ENCODE data around the gene LDLRAD3. TPM values are rescaled to one million over a fixed set of nuclear protein-coding genes. Genes with fewer than 3 reads are reported as not detected.

The LDLRAD3 gene
- total RNA-seq, 1 donor from 2014 or later = 28.5 TPM

DNA sequence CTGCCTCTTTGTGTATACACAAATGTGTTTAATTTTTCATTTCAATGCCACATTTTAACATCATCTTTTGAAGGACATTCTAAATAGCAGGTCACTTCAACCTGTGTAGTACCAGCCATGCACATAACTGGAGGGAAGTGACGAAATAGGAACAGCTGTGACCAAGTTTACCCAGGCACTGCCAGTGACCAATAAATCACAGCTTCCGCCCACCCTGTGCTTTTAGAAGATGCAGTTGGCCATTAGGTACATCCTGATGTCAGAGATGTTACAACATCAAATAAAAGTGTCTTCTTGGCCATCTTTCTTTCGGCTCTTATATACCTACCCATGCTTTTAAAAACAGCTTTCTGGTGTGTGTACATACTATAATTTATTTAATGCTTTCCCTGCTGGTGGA is 7.8 kb downstream of the LDLRAD3 start:
- Mint-ChIP-seq H3K36me3 (ENCODE audit: low read depth, unreplicated experiment) (peaks cover 4% of the 10 kb centered on the region), H3K27me3 (ENCODE audit: unreplicated experiment) (no peaks in the 10 kb centered on the region), H3K4me1 (ENCODE audit: unreplicated experiment) (peaks cover 36% of the 10 kb centered on the region), H3K27ac (ENCODE audit: unreplicated experiment) (no peak overlapping the region), H3K4me3 (ENCODE audit: unreplicated experiment) (no peak overlapping the region), H3K9me3 (ENCODE audit: unreplicated experiment) (no peaks in the 10 kb centered on the region)
- DNase-seq (ENCODE audit: low spot score) = no peak
- TF ChIP-seq, protein P1, sequence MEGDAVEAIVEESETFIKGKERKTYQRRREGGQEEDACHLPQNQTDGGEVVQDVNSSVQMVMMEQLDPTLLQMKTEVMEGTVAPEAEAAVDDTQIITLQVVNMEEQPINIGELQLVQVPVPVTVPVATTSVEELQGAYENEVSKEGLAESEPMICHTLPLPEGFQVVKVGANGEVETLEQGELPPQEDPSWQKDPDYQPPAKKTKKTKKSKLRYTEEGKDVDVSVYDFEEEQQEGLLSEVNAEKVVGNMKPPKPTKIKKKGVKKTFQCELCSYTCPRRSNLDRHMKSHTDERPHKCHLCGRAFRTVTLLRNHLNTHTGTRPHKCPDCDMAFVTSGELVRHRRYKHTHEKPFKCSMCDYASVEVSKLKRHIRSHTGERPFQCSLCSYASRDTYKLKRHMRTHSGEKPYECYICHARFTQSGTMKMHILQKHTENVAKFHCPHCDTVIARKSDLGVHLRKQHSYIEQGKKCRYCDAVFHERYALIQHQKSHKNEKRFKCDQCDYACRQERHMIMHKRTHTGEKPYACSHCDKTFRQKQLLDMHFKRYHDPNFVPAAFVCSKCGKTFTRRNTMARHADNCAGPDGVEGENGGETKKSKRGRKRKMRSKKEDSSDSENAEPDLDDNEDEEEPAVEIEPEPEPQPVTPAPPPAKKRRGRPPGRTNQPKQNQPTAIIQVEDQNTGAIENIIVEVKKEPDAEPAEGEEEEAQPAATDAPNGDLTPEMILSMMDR (IDR thresholded peaks at IDR 0.05; ENCODE audit: unreplicated experiment) = no peak

GRCh38 chr11:35953081-35953760 is 9.4 kb downstream of the LDLRAD3 start:
- Mint-ChIP-seq H3K4me1 (ENCODE audit: unreplicated experiment) (peaks cover 32% of the 10 kb centered on the region), H3K27ac (ENCODE audit: unreplicated experiment) (no peak overlapping the region), H3K9me3 (ENCODE audit: unreplicated experiment) (no peaks in the 10 kb centered on the region), H3K36me3 (ENCODE audit: low read depth, unreplicated experiment) (peaks cover 2% of the 10 kb centered on the region), H3K4me3 (ENCODE audit: unreplicated experiment) (no peak overlapping the region), H3K27me3 (ENCODE audit: unreplicated experiment) (no peaks in the 10 kb centered on the region)
- no peak for DNase-seq (ENCODE audit: low spot score)
- TF ChIP-seq, protein P1 (IDR thresholded peaks at IDR 0.05; ENCODE audit: unreplicated experiment) = no peak

DNA sequence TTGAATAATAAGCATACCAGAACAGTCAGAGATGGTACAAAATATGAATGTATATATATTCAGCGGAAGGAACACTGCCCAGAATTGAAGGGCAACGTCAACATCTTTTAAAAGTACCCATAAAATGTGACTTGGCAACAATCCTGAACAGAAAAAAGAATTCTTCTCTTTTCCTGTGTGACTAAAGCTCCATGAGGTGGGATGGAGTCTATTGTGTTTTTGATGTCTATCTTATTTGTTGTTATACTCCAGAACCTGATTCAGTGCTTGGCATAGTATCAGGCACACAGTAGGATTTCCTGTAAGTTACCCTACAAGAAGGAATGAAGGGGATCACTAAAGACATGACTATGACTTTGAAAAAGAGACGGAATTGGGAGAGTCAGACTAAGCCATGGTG is 10.3 kb downstream of the LDLRAD3 start:
- TF ChIP-seq, protein P1 (IDR thresholded peaks at IDR 0.05; ENCODE audit: unreplicated experiment) = no peak
- H3K36me3 Mint-ChIP-seq (ENCODE audit: low read depth, unreplicated experiment) = no peaks in the 10 kb centered on the region
- H3K27me3 Mint-ChIP-seq (ENCODE audit: unreplicated experiment) = no peaks in the 10 kb centered on the region
- H3K4me1 Mint-ChIP-seq (ENCODE audit: unreplicated experiment) = peaks cover 27% of the 10 kb centered on the region
- DNase-seq (ENCODE audit: low spot score) = no peak
- no peak overlapping the region for H3K27ac Mint-ChIP-seq (ENCODE audit: unreplicated experiment)
- no peaks in the 10 kb centered on the region for H3K9me3 Mint-ChIP-seq (ENCODE audit: unreplicated experiment)
- H3K4me3 Mint-ChIP-seq (ENCODE audit: unreplicated experiment) = no peak overlapping the region

DNA sequence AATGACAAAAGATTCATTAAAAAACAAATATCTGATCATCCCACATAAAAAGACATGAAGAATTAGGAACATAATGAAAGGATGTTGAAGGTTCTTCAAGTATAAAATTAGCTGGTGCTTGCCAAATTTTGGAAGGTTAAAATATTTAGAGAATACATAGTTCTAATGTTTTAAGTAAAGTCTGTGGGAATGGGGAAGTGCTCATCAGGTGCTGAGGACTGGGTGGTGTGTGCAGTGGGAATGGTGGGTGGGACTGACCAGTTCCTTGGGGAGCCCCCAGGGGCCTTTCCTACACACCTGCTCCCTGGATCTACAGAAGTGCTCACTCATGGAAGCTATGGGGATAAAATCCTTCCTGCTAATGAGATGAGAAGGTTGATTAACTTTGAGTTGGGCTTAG is 11.8 kb downstream of the LDLRAD3 start:
- TF ChIP-seq, protein P1 (IDR thresholded peaks at IDR 0.05; ENCODE audit: unreplicated experiment) = no peak

GRCh38 chr11:35962369-35963138 is 18.7 kb downstream of the LDLRAD3 start:
- Mint-ChIP-seq H3K4me3 (ENCODE audit: unreplicated experiment) (no peak overlapping the region), H3K27me3 (ENCODE audit: unreplicated experiment) (peaks cover 4% of the 10 kb centered on the region), H3K9me3 (ENCODE audit: unreplicated experiment) (no peaks in the 10 kb centered on the region), H3K27ac (ENCODE audit: unreplicated experiment) (no peak overlapping the region), H3K36me3 (ENCODE audit: low read depth, unreplicated experiment) (peaks cover 11% of the 10 kb centered on the region), H3K4me1 (ENCODE audit: unreplicated experiment) (peaks cover 18% of the 10 kb centered on the region)
- TF ChIP-seq, protein P1 (IDR thresholded peaks at IDR 0.05; ENCODE audit: unreplicated experiment) = no peak
- DNase-seq (ENCODE audit: low spot score) = no peak

More for the DNA sequence above, 11.8 kb downstream of the LDLRAD3 start:
- Mint-ChIP-seq H3K36me3 (ENCODE audit: low read depth, unreplicated experiment) (no peaks in the 10 kb centered on the region), H3K27me3 (ENCODE audit: unreplicated experiment) (no peaks in the 10 kb centered on the region), H3K4me1 (ENCODE audit: unreplicated experiment) (peaks cover 18% of the 10 kb centered on the region), H3K4me3 (ENCODE audit: unreplicated experiment) (no peak overlapping the region), H3K9me3 (ENCODE audit: unreplicated experiment) (no peaks in the 10 kb centered on the region), H3K27ac (ENCODE audit: unreplicated experiment) (no peak overlapping the region)
- no peak for DNase-seq (ENCODE audit: low spot score)
